GM20000 (cell line): ENCODE results near the gene CRTAC1.

ENCODE experiments used
- DNase-seq: peaks from one replicate; pipeline ENCODE4 v3.0.0; 2012; ENCODE audit warnings: low spot score
- CTCF ChIP-seq: IDR thresholded peaks from 2 replicates; pipeline ENCODE4 v1.5.1; 2012; ENCODE audit warnings: mild to moderate bottlenecking, control low read depth; ENCODE audit errors: extremely low read depth, missing control alignments

CRTAC1 gene

GRCh38 chr10:97999923-98000248, 30.5 kb downstream of the CRTAC1 start:
- DNase-seq: no peak
- TF ChIP-seq CTCF: no peak

- TF ChIP-seq CTCF: no peak
- DNase-seq: no peak
These were observed 31.1 kb downstream of the CRTAC1 start for GRCh38 chr10:97999066-97999922.

- no peak for TF ChIP-seq CTCF
- DNase-seq: no peak
These were observed 38.5 kb downstream of the CRTAC1 start for GRCh38 chr10:97991871-97992270.

- DNase-seq: no peak
- TF ChIP-seq CTCF: no peak
These were observed 48.6 kb downstream of the CRTAC1 start for GRCh38 chr10:97981816-97982215.

- no peak for DNase-seq
- TF ChIP-seq CTCF: no peak
These were observed 52.7 kb downstream of the CRTAC1 start for GRCh38 chr10:97977673-97978072.

GRCh38 chr10:97975598-97975997, 54.8 kb downstream of the CRTAC1 start:
- TF ChIP-seq CTCF: no peak
- DNase-seq: no peak

- TF ChIP-seq CTCF: no peak
- no peak for DNase-seq
These were observed 55.6 kb downstream of the CRTAC1 start for GRCh38 chr10:97974526-97975525.
